Cardiac atrium fibroblast (primary cell): Measurements from ENCODE around the gene INSIG2. TPM values are rescaled to one million over a fixed set of nuclear protein-coding genes. Genes with fewer than 3 reads are reported as not detected.

Experiments
- total RNA-seq: library from RNA; depleted of rRNA; stranded (reverse); fragments of >200 nt; gene quantifications from 2 replicates; pipeline ENCODE4 v1.2.3, GENCODE V29; 2015

INSIG2 gene
- total RNA-seq: 13.7 and 15.7 TPM in 2 replicates

DNA sequence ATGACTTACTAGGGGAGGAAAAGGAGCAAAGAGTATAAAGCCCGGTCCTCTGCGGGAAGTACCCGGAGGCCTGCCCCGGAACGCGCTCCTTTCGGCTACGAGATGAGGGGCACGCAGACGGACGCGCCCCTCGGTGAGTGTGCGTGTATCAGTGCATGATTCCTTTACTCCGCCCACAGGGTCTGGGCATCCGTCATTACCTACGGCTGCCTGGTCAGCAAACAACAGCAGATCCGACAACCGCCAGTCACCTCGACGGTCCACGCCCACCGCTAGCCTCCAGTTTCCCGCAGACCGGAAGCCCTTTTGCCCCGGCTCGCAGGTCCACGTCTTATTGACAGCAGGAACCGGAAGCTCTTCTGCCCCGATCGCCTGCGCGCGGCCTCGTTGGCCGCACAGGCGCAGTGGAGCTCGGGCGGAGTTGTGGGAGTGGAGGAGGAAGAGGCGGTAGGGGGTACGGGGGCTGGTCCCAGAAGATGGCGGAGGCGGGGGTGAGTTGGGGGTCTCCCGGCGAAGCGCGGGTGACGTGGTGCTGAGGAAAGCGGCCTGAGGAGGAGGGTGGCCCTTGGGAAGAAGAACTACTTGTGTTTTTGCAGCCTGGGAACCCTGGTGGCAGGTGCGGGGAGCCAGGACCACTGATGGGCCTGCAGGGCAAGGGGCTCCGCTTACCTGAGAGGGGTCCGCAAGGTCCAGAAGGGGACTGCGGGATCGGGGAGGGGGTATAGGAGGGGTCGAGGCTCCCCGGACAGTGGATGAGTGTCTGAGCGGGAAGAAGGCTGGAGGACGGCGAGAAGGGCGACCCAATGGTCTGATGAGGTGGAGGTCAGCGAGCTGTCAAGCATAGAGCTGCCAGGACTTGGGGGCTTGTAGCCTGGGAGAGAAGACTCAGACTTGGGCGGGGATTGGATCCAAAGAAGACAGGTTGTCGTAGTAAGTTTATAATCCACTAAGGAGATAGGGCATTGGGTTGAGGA is at the start of gene INSIG2:
Gene INSIG2 (plus strand): TSS at position 421 of the 974 bp plus-strand sequence. CDS start 8,086 bp downstream, outside the sequence.

Other genes with a start within 250 kb of the INSIG2 start
- gene CCDC93, start 74.4 kb upstream of the INSIG2 start, total RNA-seq: 9.4 and 15.3 TPM in 2 replicates